HepG2 (cell line): ENCODE measurements around the gene MED13L.

Experiments used
- SOX13 ChIP-seq, 3 experiments: fragments of 450-650 bp in 1 of 3; sonication (generic) in 1 of 3; formaldehyde crosslinking in 1 of 3; IDR thresholded peaks in 2 of 3; conservative IDR thresholded peaks in 1 of 3; 2 replicates each; pipeline versions ENCODE4 v1.5.0 to v1.6.1; 2016 to 2020; ENCODE audit warnings: antibody characterized with exemption in 1 of 3, mild to moderate bottlenecking in 1 of 3, missing compliant biosample characterization in 1 of 3, missing genetic modification reagents in 1 of 3, moderate library complexity in 1 of 3
- TCF7L2 ChIP-seq: IDR thresholded peaks from 2 replicates; pipeline ENCODE4 v1.6.1; 2011; ENCODE audit warnings: mild to moderate bottlenecking, low read depth, low read length, moderate library complexity
- TF ChIP-seq, protein P1 (sequence below): sonication (generic); formaldehyde crosslinking; IDR thresholded peaks from 2 replicates; pipeline ENCODE4 v1.5.0; 2020; ENCODE audit warnings: missing genetic modification reagents, mild to moderate bottlenecking, borderline replicate concordance

DNA sequence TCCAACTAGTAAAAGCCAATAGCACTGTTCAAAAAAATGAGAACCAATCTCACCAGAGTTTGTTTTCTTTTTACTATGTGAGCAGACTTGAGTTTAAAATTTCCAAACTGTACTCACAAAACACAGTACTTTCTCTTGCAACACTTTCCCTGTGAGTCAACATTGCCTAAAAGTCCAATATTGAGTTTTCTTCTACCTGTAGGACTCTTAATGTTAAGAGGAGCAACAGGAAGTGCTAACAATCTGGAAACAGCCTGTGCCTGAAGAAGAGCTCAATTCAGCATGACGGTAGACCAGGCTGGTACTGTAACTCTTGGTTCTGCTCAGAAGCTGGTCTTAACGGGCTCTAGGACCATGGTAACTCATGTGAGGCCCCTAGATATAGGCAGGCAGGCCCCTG, 144.3 kb downstream of the MED13L start:
- TF ChIP-seq TCF7L2 (no peak), SOX13 (IDR thresholded peaks at IDR 0.05) (no peak), SOX13 (CRISPR knock-in tag; conservative IDR thresholded peaks at IDR 0.05 in 1 of 2, IDR thresholded peaks at IDR 0.05 in 1 of 2) (peak in 1 of 2 experiments; percentile 76; a peak in 2 of 4 replicates)
- TF ChIP-seq, protein P1, sequence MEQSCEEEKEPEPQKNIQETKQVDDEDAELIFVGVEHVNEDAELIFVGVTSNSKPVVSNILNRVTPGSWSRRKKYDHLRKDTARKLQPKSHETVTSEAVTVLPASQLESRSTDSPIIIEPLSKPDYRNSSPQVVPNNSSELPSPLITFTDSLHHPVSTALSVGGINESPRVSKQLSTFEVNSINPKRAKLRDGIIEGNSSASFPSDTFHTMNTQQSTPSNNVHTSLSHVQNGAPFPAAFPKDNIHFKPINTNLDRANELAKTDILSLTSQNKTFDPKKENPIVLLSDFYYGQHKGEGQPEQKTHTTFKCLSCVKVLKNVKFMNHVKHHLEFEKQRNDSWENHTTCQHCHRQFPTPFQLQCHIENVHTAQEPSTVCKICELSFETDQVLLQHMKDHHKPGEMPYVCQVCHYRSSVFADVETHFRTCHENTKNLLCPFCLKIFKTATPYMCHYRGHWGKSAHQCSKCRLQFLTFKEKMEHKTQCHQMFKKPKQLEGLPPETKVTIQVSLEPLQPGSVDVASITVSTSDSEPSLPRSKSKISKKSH (CRISPR knock-in tag) = no peak
